GM20000 (cell line): Measurements from ENCODE around the gene PRR4.

Experiments used
- DNase-seq: peaks from one replicate; pipeline ENCODE4 v3.0.0; 2012; ENCODE audit warnings: low spot score
- TF ChIP-seq, protein P1 (sequence below): IDR thresholded peaks from 2 replicates; pipeline ENCODE4 v1.5.1; 2012; ENCODE audit warnings: mild to moderate bottlenecking, control low read depth; ENCODE audit errors: extremely low read depth, missing control alignments

Gene PRR4

DNA sequence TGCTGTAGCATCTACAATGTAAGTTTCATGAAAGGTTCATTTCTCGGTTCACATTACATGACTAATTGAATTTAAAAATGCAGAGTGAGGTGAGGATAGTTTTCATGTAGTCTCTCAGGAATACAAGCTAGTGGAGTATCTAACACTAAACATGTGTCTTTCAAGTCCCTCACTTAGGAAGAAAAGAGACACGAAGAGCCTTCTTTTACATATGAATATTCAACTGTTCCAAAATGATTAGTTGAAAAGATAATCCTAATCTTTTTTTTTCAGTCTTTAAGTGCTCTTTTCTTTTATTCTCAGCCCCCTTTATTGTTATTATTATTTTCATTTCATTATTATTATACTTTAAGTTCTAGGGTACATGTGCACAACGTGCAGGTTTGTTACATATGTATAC is 10.8 kb downstream of the PRR4 start:
- TF ChIP-seq, protein P1, sequence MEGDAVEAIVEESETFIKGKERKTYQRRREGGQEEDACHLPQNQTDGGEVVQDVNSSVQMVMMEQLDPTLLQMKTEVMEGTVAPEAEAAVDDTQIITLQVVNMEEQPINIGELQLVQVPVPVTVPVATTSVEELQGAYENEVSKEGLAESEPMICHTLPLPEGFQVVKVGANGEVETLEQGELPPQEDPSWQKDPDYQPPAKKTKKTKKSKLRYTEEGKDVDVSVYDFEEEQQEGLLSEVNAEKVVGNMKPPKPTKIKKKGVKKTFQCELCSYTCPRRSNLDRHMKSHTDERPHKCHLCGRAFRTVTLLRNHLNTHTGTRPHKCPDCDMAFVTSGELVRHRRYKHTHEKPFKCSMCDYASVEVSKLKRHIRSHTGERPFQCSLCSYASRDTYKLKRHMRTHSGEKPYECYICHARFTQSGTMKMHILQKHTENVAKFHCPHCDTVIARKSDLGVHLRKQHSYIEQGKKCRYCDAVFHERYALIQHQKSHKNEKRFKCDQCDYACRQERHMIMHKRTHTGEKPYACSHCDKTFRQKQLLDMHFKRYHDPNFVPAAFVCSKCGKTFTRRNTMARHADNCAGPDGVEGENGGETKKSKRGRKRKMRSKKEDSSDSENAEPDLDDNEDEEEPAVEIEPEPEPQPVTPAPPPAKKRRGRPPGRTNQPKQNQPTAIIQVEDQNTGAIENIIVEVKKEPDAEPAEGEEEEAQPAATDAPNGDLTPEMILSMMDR: no peak
- DNase-seq: no peak

- DNase-seq: no peak
- TF ChIP-seq, protein P1: no peak
These were observed 19.3 kb downstream of the PRR4 start for GRCh38 chr12:10829994-10830393.

- DNase-seq: no peak
- TF ChIP-seq, protein P1: no peak
These were observed 23.0 kb downstream of the PRR4 start, which contains the start of gene TAS2R10 for GRCh38 chr12:10826258-10826657. TAS2R10 (minus strand) TSS chr12:10826358; CDS start chr12:10826269, 89 bp downstream.

GRCh38 chr12:10824957-10825356 is 24.3 kb downstream of the PRR4 start:
- no peak for DNase-seq
- TF ChIP-seq, protein P1: no peak

DNA sequence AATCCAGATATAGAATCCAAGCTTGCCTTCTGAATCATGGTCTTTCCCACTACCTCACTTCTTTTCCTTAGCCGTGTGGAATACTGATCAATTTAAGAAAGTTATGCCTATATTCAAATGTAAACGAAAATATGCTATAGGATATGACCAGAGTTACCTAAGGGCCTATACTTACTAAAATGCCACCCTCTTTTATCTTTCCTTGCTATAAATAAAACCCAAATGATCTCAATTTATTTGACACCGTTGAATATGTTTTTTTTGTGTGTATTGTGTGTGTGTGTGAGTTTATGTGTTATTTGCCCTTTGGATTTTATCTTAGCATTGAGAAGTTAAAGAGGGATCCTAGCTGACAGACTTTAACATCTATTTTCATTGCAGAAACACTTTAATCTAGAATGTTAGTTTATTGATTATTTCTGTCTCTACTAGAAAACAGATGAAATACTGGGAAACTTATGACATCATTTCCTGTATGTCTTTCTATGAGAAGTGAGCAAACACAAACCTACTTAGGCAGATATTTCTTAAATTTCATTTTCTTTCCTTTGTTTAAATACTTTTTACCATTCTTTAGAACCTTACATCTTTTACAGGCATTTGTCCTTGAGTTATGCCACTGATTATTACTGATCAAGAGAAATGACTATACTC is 37.3 kb downstream of the PRR4 start:
- DNase-seq: no peak
- TF ChIP-seq, protein P1: no peak

- DNase-seq: no peak
These were observed 39.2 kb downstream of the PRR4 start, which contains the start of gene TAS2R9 for GRCh38 chr12:10810068-10810467. TAS2R9 (minus strand) TSS chr12:10810168; CDS start chr12:10810075, 93 bp downstream.

GRCh38 chr12:10807186-10807585 is 42.1 kb downstream of the PRR4 start, which contains the start of gene TAS2R8:
TAS2R8 (minus strand) TSS chr12:10807286; CDS start chr12:10806980, 306 bp downstream.
- TF ChIP-seq, protein P1: no peak
- DNase-seq: no peak

More at GRCh38 chr12:10810068-10810467, 39.2 kb downstream of the PRR4 start, which contains the start of gene TAS2R9:
- TF ChIP-seq, protein P1: no peak
